Loucy (cell line): ENCODE measurements around the gene POU2F3.

Experiments used
- CTCF ChIP-seq: fragments of 200-600 bp; sonication (generic); conservative IDR thresholded peaks from 2 replicates; pipeline ENCODE4 v1.5.1; 2014; ENCODE audit warnings: mild to moderate bottlenecking, antibody characterized with exemption, low read length
- EZH2phosphoT487 ChIP-seq: fragments of 200-600 bp; IDR thresholded peaks from 2 replicates; pipeline ENCODE4 v1.6.1; 2018; ENCODE audit warnings: antibody characterized with exemption, mild to moderate bottlenecking, moderate library complexity, borderline replicate concordance

- no peak for TF ChIP-seq CTCF
- no peak for TF ChIP-seq EZH2phosphoT487
These were observed 103.5 kb downstream of the POU2F3 start for GRCh38 chr11:120343429-120343828.
